Measurements from ENCODE around the gene SKAP2. TPM values are rescaled to one million over a fixed set of nuclear protein-coding genes. Genes with fewer than 3 reads are reported as not detected.
A peak's percentile ranks its signal among the peaks of the same experiment; 100 is the strongest.

SKAP2 gene
- total RNA-seq, 2 experiments from 2014 or later: 12.8 to 15.1 TPM

GRCh38 chr7:26863518-26864308 is 677 bp downstream of the SKAP2 start:
- Mint-ChIP-seq H3K9me3 (peaks cover 5% of the 10 kb centered on the region), H3K27me3 (peaks cover 40% of the 10 kb centered on the region), H3K4me3 (peak overlapping the region; percentile 92), H3K27ac (peak overlapping the region; percentile 78), H3K4me1 (peaks cover 21% of the 10 kb centered on the region), H3K36me3 (ENCODE audit: low read depth) (no peaks in the 10 kb centered on the region)
- peak; percentile 33 for DNase-seq
- ChIA-PET CTCF (interaction anchor here (0.7 to 1.2 kb wide), 3 partner anchors 10 to 287 kb away, joined by 3 to 4 read pairs (median 4); no protein-coding TSS in a partner anchor), POLR2A (interaction anchor here (0.9 kb wide), 1 partner anchor 233 kb away, joined by 5 read pairs; no protein-coding TSS in a partner anchor)

GRCh38 chr7:26862834-26863233 is 1.6 kb downstream of the SKAP2 start:
- ChIA-PET POLR2A (interaction anchor here (0.9 kb wide), 1 partner anchor 234 kb away, joined by 5 read pairs; no protein-coding TSS in a partner anchor), CTCF (interaction anchor here (1.0 to 1.2 kb wide), 2 partner anchors 9 to 176 kb away, joined by 4 read pairs; no protein-coding TSS in a partner anchor)
- H3K4me1 Mint-ChIP-seq: peaks cover 21% of the 10 kb centered on the region
- no peaks in the 10 kb centered on the region for H3K36me3 Mint-ChIP-seq (ENCODE audit: low read depth)
- H3K27ac Mint-ChIP-seq: no peak overlapping the region
- peaks cover 5% of the 10 kb centered on the region for H3K9me3 Mint-ChIP-seq
- H3K27me3 Mint-ChIP-seq: peaks cover 46% of the 10 kb centered on the region
- DNase-seq: no peak
- H3K4me3 Mint-ChIP-seq: no peak overlapping the region

- POLR2A ChIA-PET: no interaction called here
Measured at GRCh38 chr7:26861050-26861449, 3.3 kb downstream of the SKAP2 start.

GRCh38 chr7:26860361-26860760 is 4.0 kb downstream of the SKAP2 start:
- H3K27me3 Mint-ChIP-seq: peaks cover 56% of the 10 kb centered on the region
- H3K4me1 Mint-ChIP-seq: peaks cover 21% of the 10 kb centered on the region
- ChIA-PET CTCF (no interaction called here), POLR2A (no interaction called here)
- H3K36me3 Mint-ChIP-seq (ENCODE audit: low read depth): no peaks in the 10 kb centered on the region
- no peak overlapping the region for H3K4me3 Mint-ChIP-seq
- H3K27ac Mint-ChIP-seq: no peak overlapping the region
- no peaks in the 10 kb centered on the region for H3K9me3 Mint-ChIP-seq
- no peak for DNase-seq

More at GRCh38 chr7:26861050-26861449, 3.3 kb downstream of the SKAP2 start:
- CTCF ChIA-PET: no interaction called here
- Mint-ChIP-seq H3K27ac (no peak overlapping the region), H3K36me3 (ENCODE audit: low read depth) (no peaks in the 10 kb centered on the region), H3K4me1 (peaks cover 24% of the 10 kb centered on the region), H3K9me3 (peaks cover 5% of the 10 kb centered on the region), H3K4me3 (no peak overlapping the region), H3K27me3 (peaks cover 56% of the 10 kb centered on the region)
- no peak for DNase-seq

- DNase-seq: no peak
- H3K36me3 Mint-ChIP-seq (ENCODE audit: low read depth): no peaks in the 10 kb centered on the region
- ChIA-PET CTCF (no interaction called here), POLR2A (no interaction called here)
- H3K27me3 Mint-ChIP-seq: peaks cover 59% of the 10 kb centered on the region
- no peak overlapping the region for H3K4me3 Mint-ChIP-seq
- H3K9me3 Mint-ChIP-seq: no peaks in the 10 kb centered on the region
- H3K27ac Mint-ChIP-seq: no peak overlapping the region
- peaks cover 14% of the 10 kb centered on the region for H3K4me1 Mint-ChIP-seq
Measured at GRCh38 chr7:26859720-26860119, 4.7 kb downstream of the SKAP2 start.

- Mint-ChIP-seq H3K4me3 (no peak overlapping the region), H3K27me3 (peaks cover 54% of the 10 kb centered on the region)
- no peak for DNase-seq
Measured at GRCh38 chr7:26858735-26859134, 5.7 kb downstream of the SKAP2 start.

GRCh38 chr7:26858241-26858715 is 6.1 kb downstream of the SKAP2 start:
- Mint-ChIP-seq H3K4me1 (peaks cover 3% of the 10 kb centered on the region), H3K9me3 (no peaks in the 10 kb centered on the region), H3K4me3 (no peak overlapping the region), H3K27ac (no peak overlapping the region), H3K36me3 (ENCODE audit: low read depth) (no peaks in the 10 kb centered on the region), H3K27me3 (peaks cover 52% of the 10 kb centered on the region)
- ChIA-PET POLR2A (no interaction called here), CTCF (no interaction called here)
- DNase-seq: no peak

More at GRCh38 chr7:26858735-26859134, 5.7 kb downstream of the SKAP2 start:
- CTCF ChIA-PET: no interaction called here
- H3K4me1 Mint-ChIP-seq: peaks cover 7% of the 10 kb centered on the region
- POLR2A ChIA-PET: no interaction called here
- H3K36me3 Mint-ChIP-seq (ENCODE audit: low read depth): no peaks in the 10 kb centered on the region
- H3K27ac Mint-ChIP-seq: no peak overlapping the region
- no peaks in the 10 kb centered on the region for H3K9me3 Mint-ChIP-seq

- no peaks in the 10 kb centered on the region for H3K9me3 Mint-ChIP-seq
- no peak overlapping the region for H3K4me3 Mint-ChIP-seq
- DNase-seq: no peak
- peaks cover 3% of the 10 kb centered on the region for H3K4me1 Mint-ChIP-seq
- ChIA-PET POLR2A (no interaction called here), CTCF (no interaction called here)
- H3K27ac Mint-ChIP-seq: no peak overlapping the region
- no peaks in the 10 kb centered on the region for H3K36me3 Mint-ChIP-seq (ENCODE audit: low read depth)
- peaks cover 48% of the 10 kb centered on the region for H3K27me3 Mint-ChIP-seq
Measured at GRCh38 chr7:26857506-26858240, 6.7 kb downstream of the SKAP2 start.

- Mint-ChIP-seq H3K4me1 (peaks cover 3% of the 10 kb centered on the region), H3K9me3 (no peaks in the 10 kb centered on the region), H3K27ac (no peak overlapping the region), H3K36me3 (ENCODE audit: low read depth) (no peaks in the 10 kb centered on the region), H3K27me3 (peaks cover 46% of the 10 kb centered on the region), H3K4me3 (no peak overlapping the region)
- DNase-seq: no peak
- ChIA-PET CTCF (interaction anchor here (1.8 kb wide), 1 partner anchor 304 kb away, joined by 7 read pairs; no protein-coding TSS in a partner anchor), POLR2A (no interaction called here)
Measured at GRCh38 chr7:26857170-26857505, 7.3 kb downstream of the SKAP2 start.

GRCh38 chr7:26856176-26856985 is 8.0 kb downstream of the SKAP2 start:
- no peak for DNase-seq
- H3K4me1 Mint-ChIP-seq: peaks cover 3% of the 10 kb centered on the region
- ChIA-PET POLR2A (no interaction called here), CTCF (interaction anchor here (1.6 to 1.8 kb wide), 2 partner anchors 8 to 304 kb away, joined by 3 to 7 read pairs; partner anchors contain the start of gene SKAP2)
- H3K36me3 Mint-ChIP-seq (ENCODE audit: low read depth): no peaks in the 10 kb centered on the region
- H3K27me3 Mint-ChIP-seq: peaks cover 46% of the 10 kb centered on the region
- no peak overlapping the region for H3K4me3 Mint-ChIP-seq
- no peaks in the 10 kb centered on the region for H3K9me3 Mint-ChIP-seq
- no peak overlapping the region for H3K27ac Mint-ChIP-seq

GRCh38 chr7:26854876-26855855 is 9.2 kb downstream of the SKAP2 start:
- Mint-ChIP-seq H3K4me3 (no peak overlapping the region), H3K4me1 (peaks cover 3% of the 10 kb centered on the region), H3K9me3 (no peaks in the 10 kb centered on the region), H3K27me3 (peaks cover 41% of the 10 kb centered on the region), H3K36me3 (ENCODE audit: low read depth) (no peaks in the 10 kb centered on the region), H3K27ac (no peak overlapping the region)
- POLR2A ChIA-PET: no interaction called here
- no peak for DNase-seq
- CTCF ChIA-PET: interaction anchor here (0.7 to 2.1 kb wide), 6 partner anchors 9 to 1037 kb away, joined by 3 to 8 read pairs (median 4); partner anchors contain the start of gene SKAP2

Measured in activated CD4-positive, alpha-beta memory T cell treated with anti-CD3 and anti-CD28 coated beads, Interleukin-2, amount 10 ng/mL, durations not matched to agents 7 days and 5 days (primary cell).